ENCODE results near the gene NRXN3. TPM values are rescaled to one million over a fixed set of nuclear protein-coding genes. Genes with fewer than 3 reads are reported as not detected.

NRXN3 gene
- total RNA-seq, 1 donor from 2014 or later: 11.4 TPM

GRCh38 chr14:79279645-79280597 is 1109.7 kb downstream of the NRXN3 start:
- H3K36me3 Mint-ChIP-seq: no peaks in the 10 kb centered on the region
- peak; percentile 20 to 45 for DNase-seq (ENCODE audit: low spot score in 2 of 2, unreplicated experiment in 2 of 2)

GRCh38 chr14:79281244-79282152 is 1111.3 kb downstream of the NRXN3 start:
- no peak for DNase-seq (ENCODE audit: low spot score in 2 of 2, unreplicated experiment in 2 of 2)
- no peak overlapping the region for H3K27ac Mint-ChIP-seq

More at GRCh38 chr14:79279645-79280597, 1109.7 kb downstream of the NRXN3 start:
- Mint-ChIP-seq H3K27ac (peak overlapping the region; percentile 82), H3K4me1 (peaks cover 51% of the 10 kb centered on the region), H3K4me3 (peak overlapping the region; percentile 95), H3K27me3 (ENCODE audit: low read depth) (peaks cover 69% of the 10 kb centered on the region), H3K9me3 (no peaks in the 10 kb centered on the region)
- no peak for TF ChIP-seq CTCF (IDR thresholded peaks at IDR 0.05; ENCODE audit: unreplicated experiment)

GRCh38 chr14:79284621-79285020 is 1114.4 kb downstream of the NRXN3 start:
- Mint-ChIP-seq H3K36me3 (no peaks in the 10 kb centered on the region), H3K27me3 (ENCODE audit: low read depth) (peaks cover 31% of the 10 kb centered on the region), H3K4me1 (peaks cover 38% of the 10 kb centered on the region), H3K4me3 (no peak overlapping the region), H3K9me3 (no peaks in the 10 kb centered on the region), H3K27ac (no peak overlapping the region)
- DNase-seq (ENCODE audit: low spot score in 2 of 2, unreplicated experiment in 2 of 2): no peak
- no peak for TF ChIP-seq CTCF (IDR thresholded peaks at IDR 0.05; ENCODE audit: unreplicated experiment)

More at GRCh38 chr14:79281244-79282152, 1111.3 kb downstream of the NRXN3 start:
- Mint-ChIP-seq H3K4me3 (peak overlapping the region; percentile 95), H3K4me1 (peaks cover 52% of the 10 kb centered on the region), H3K36me3 (no peaks in the 10 kb centered on the region), H3K27me3 (ENCODE audit: low read depth) (peaks cover 62% of the 10 kb centered on the region), H3K9me3 (no peaks in the 10 kb centered on the region)
- TF ChIP-seq CTCF (IDR thresholded peaks at IDR 0.05; ENCODE audit: unreplicated experiment): no peak

- no peak for DNase-seq (ENCODE audit: low spot score in 2 of 2, unreplicated experiment in 2 of 2)
- H3K27me3 Mint-ChIP-seq (ENCODE audit: low read depth): peaks cover 26% of the 10 kb centered on the region
- H3K36me3 Mint-ChIP-seq: no peaks in the 10 kb centered on the region
- no peak overlapping the region for H3K27ac Mint-ChIP-seq
- no peaks in the 10 kb centered on the region for H3K9me3 Mint-ChIP-seq
- peaks cover 33% of the 10 kb centered on the region for H3K4me1 Mint-ChIP-seq
- H3K4me3 Mint-ChIP-seq: no peak overlapping the region
- TF ChIP-seq CTCF (IDR thresholded peaks at IDR 0.05; ENCODE audit: unreplicated experiment): no peak
These were observed 1115.1 kb downstream of the NRXN3 start for GRCh38 chr14:79285263-79285662.

GRCh38 chr14:79287976-79288375 is 1117.8 kb downstream of the NRXN3 start:
- no peak overlapping the region for H3K4me3 Mint-ChIP-seq
- H3K27ac Mint-ChIP-seq: no peak overlapping the region
- DNase-seq (ENCODE audit: low spot score in 2 of 2, unreplicated experiment in 2 of 2): no peak
- TF ChIP-seq CTCF (IDR thresholded peaks at IDR 0.05; ENCODE audit: unreplicated experiment): no peak
- no peaks in the 10 kb centered on the region for H3K36me3 Mint-ChIP-seq
- H3K4me1 Mint-ChIP-seq: peaks cover 17% of the 10 kb centered on the region
- H3K9me3 Mint-ChIP-seq: no peaks in the 10 kb centered on the region
- H3K27me3 Mint-ChIP-seq (ENCODE audit: low read depth): peaks cover 5% of the 10 kb centered on the region

All from mesothelial cell of epicardium (in vitro differentiated cells).